DMS 273 (cell line): ENCODE data around the gene TCF20.

Experiments used
- DNase-seq: peaks from one replicate; lab custom pipeline; 2025; ENCODE audit not compliant: unreplicated experiment; lab: John Stamatoyannopoulos, UW

TCF20 gene

GRCh38 chr22:42300259-42301076, 30.0 kb upstream of the TCF20 start:
- DNase-seq: no peak

GRCh38 chr22:42299586-42300258, 29.3 kb upstream of the TCF20 start:
- DNase-seq: no peak

GRCh38 chr22:42298746-42299145, 28.3 kb upstream of the TCF20 start:
- DNase-seq: no peak

- no peak for DNase-seq
Measured at GRCh38 chr22:42297778-42298177, 27.3 kb upstream of the TCF20 start.

GRCh38 chr22:42296883-42297282, 26.4 kb upstream of the TCF20 start:
- no peak for DNase-seq

GRCh38 chr22:42296381-42296853, 26.0 kb upstream of the TCF20 start:
- DNase-seq: peak; percentile 96

- no peak for DNase-seq
Measured at GRCh38 chr22:42294034-42294985, 23.9 kb upstream of the TCF20 start.

- no peak for DNase-seq
Measured at GRCh38 chr22:42292732-42293520, 22.5 kb upstream of the TCF20 start.

- peak; percentile 56 for DNase-seq
Measured at GRCh38 chr22:42291287-42291686, 20.8 kb upstream of the TCF20 start.

- peak; percentile 90 for DNase-seq
Measured at GRCh38 chr22:42289671-42290541, 19.5 kb upstream of the TCF20 start.

- no peak for DNase-seq
Measured at GRCh38 chr22:42288791-42289190, 18.3 kb upstream of the TCF20 start.

- DNase-seq: no peak
Measured at GRCh38 chr22:42287174-42287890, 16.9 kb upstream of the TCF20 start.

GRCh38 chr22:42286205-42286604, 15.8 kb upstream of the TCF20 start:
- DNase-seq: no peak

GRCh38 chr22:42285604-42286003, 15.2 kb upstream of the TCF20 start:
- no peak for DNase-seq

GRCh38 chr22:42284643-42285181, 14.3 kb upstream of the TCF20 start:
- DNase-seq: no peak

GRCh38 chr22:42284202-42284591, 13.7 kb upstream of the TCF20 start:
- no peak for DNase-seq

- DNase-seq: peak; percentile 37
Measured at GRCh38 chr22:42283278-42284201, 13.1 kb upstream of the TCF20 start.

- no peak for DNase-seq
Measured at GRCh38 chr22:42282943-42283277, 12.5 kb upstream of the TCF20 start.
